ENCODE measurements around the gene C16orf46. TPM values are rescaled to one million over a fixed set of nuclear protein-coding genes. Genes with fewer than 3 reads are reported as not detected.

C16orf46 gene
- total RNA-seq, 1 donor from 2014 or later, result 0.35 TPM

DNA sequence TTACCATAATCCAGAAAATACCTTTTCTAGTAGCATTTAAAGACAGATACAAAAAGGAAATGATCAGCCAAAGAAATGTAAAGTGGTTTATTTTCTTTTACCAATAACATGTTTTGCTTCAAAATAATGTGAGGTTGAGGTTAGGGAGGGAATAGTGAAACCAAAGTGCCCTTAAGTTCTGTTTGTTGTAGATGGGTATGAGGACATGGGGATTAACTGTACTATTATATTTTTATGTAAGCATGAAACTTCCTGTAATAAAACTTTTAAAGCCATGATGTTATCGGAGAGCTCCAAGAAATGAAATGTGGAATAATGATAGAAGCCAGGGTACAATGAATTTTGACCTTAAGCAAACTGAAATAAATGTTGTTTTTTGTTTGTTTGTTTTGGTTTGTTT is 9.9 kb downstream of the C16orf46 start:
- Mint-ChIP-seq H3K4me3 (ENCODE audit: unreplicated experiment) (no peak overlapping the region), H3K27me3 (ENCODE audit: low read depth) (no peaks in the 10 kb centered on the region), H3K4me1 (ENCODE audit: low read depth) (no peaks in the 10 kb centered on the region), H3K36me3 (ENCODE audit: low read depth) (no peaks in the 10 kb centered on the region), H3K27ac (ENCODE audit: unreplicated experiment) (no peak overlapping the region), H3K9me3 (ENCODE audit: low read depth) (no peaks in the 10 kb centered on the region)
- no peak for DNase-seq (ENCODE audit: low spot score)
- TF ChIP-seq, protein P1, sequence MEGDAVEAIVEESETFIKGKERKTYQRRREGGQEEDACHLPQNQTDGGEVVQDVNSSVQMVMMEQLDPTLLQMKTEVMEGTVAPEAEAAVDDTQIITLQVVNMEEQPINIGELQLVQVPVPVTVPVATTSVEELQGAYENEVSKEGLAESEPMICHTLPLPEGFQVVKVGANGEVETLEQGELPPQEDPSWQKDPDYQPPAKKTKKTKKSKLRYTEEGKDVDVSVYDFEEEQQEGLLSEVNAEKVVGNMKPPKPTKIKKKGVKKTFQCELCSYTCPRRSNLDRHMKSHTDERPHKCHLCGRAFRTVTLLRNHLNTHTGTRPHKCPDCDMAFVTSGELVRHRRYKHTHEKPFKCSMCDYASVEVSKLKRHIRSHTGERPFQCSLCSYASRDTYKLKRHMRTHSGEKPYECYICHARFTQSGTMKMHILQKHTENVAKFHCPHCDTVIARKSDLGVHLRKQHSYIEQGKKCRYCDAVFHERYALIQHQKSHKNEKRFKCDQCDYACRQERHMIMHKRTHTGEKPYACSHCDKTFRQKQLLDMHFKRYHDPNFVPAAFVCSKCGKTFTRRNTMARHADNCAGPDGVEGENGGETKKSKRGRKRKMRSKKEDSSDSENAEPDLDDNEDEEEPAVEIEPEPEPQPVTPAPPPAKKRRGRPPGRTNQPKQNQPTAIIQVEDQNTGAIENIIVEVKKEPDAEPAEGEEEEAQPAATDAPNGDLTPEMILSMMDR (IDR thresholded peaks at IDR 0.05), result no peak

DNA sequence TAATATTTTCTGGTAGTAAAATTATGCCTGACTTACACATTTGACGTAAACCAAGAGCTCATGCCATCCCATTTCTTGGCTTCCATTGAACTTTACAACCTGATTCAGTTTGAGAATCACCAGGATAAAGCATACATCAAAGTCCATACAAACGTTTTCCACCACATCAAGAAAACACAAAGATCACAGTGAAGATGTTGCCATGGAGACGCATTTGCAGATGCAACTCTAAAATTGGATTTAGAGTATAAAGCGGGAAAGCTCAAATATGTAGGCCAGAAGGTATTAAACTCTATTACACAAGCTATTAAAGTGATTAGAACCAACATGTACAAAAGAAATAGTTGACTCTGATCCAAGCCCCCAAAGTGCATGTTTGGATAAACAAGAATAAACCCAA is 10.4 kb downstream of the C16orf46 start:
- TF ChIP-seq, protein P1 (IDR thresholded peaks at IDR 0.05), result no peak
- DNase-seq (ENCODE audit: low spot score), result no peak
- Mint-ChIP-seq H3K27me3 (ENCODE audit: low read depth) (no peaks in the 10 kb centered on the region), H3K4me1 (ENCODE audit: low read depth) (no peaks in the 10 kb centered on the region), H3K27ac (ENCODE audit: unreplicated experiment) (no peak overlapping the region), H3K36me3 (ENCODE audit: low read depth) (no peaks in the 10 kb centered on the region), H3K9me3 (ENCODE audit: low read depth) (no peaks in the 10 kb centered on the region), H3K4me3 (ENCODE audit: unreplicated experiment) (no peak overlapping the region)

DNA sequence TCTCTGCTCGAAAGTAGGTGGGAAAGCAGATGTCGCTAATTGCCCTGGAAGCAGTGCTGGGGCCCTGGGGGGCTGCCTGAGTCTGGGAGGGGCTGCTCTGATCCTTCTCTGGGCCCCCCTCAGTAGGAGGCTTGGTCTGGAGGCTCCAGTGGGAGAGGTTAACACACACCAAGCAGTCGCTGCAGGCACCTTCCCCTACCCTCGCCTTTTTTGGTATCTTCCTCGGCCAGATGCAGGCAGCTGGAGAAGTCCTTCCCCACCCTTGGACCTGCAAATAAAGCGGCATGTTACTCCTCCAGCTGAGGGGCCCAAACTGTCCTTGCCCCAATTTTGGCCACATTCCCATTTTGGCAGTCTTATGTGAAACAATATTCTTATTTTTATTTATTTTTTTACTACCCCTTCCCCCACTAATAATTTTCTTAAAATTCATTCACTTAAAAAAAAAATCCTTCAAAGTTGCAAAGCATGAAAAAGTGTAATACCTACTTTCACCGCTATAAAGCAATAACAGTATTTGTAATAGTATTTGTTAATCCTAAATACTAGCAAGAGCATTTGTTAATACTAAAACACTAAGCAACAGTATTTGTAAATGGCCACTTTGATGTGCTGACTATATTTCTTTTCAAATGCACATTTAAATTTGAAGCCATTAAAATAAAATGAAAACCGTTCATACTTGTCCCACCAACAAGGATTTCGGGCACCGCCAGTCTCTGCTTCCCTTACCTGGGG is 15.0 kb downstream of the C16orf46 start:
- Mint-ChIP-seq H3K4me1 (ENCODE audit: low read depth) (no peaks in the 10 kb centered on the region), H3K4me3 (ENCODE audit: unreplicated experiment) (no peak overlapping the region), H3K27me3 (ENCODE audit: low read depth) (no peaks in the 10 kb centered on the region), H3K9me3 (ENCODE audit: low read depth) (no peaks in the 10 kb centered on the region), H3K36me3 (ENCODE audit: low read depth) (peaks cover 2% of the 10 kb centered on the region), H3K27ac (ENCODE audit: unreplicated experiment) (no peak overlapping the region)
- no peak for DNase-seq (ENCODE audit: low spot score)
- TF ChIP-seq, protein P1 (IDR thresholded peaks at IDR 0.05), result no peak

DNA sequence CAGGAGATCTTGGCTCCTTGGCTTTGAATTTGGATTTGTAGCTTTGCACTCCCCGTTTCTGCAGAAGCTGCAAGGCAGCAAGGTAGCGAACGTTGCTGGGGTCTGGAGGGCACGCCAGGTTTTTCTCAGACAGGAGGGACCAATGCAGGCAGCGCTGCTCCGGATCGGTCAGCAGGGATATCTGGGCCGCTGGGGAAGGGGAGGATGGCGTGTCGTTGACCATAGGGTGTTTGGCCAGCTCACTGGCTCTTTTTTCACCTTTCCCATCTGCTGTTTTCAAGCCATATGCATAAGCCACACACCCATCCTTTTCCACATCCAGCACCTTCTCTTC is 15.8 kb downstream of the C16orf46 start:
- Mint-ChIP-seq H3K36me3 (ENCODE audit: low read depth) (peaks cover 2% of the 10 kb centered on the region), H3K9me3 (ENCODE audit: low read depth) (no peaks in the 10 kb centered on the region), H3K4me3 (ENCODE audit: unreplicated experiment) (no peak overlapping the region), H3K27me3 (ENCODE audit: low read depth) (no peaks in the 10 kb centered on the region), H3K27ac (ENCODE audit: unreplicated experiment) (no peak overlapping the region), H3K4me1 (ENCODE audit: low read depth) (no peaks in the 10 kb centered on the region)
- TF ChIP-seq, protein P1 (IDR thresholded peaks at IDR 0.05), result no peak
- no peak for DNase-seq (ENCODE audit: low spot score)

DNA sequence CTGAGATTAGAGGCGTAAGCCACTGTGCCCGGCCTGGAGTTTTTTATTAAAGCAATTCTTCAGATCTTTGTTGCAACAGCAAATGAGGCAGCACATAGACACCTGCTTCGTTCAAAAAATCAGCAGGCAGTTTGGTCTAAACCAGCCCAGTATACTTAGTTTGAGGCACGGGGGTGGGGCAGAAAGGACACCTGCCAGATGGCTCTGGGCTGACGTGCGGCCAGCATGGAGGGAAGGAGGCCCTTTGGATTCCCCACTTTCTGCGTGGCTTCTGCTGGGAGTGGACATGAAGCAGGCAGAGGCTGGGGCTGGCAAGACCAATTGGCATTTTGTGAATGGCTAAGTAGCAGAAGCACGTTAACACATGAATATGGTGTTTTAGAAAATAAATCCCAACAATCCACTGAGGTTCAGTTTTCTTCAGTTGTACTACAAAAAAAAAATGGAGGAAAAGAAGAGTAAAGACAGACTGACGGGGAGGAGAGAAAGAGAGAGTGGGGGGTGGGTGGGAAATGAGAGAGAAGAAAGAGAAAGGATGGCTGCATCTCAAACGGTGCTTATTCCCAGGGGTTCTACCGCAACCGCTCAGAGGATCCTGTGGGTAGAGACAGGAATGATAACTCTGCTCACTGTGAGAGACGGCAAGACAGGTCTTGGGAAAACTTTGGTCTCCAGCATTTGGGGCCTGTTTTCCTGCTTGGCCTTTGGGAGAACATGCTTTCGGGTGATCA is 16.3 kb downstream of the C16orf46 start:
- Mint-ChIP-seq H3K27ac (ENCODE audit: unreplicated experiment) (no peak overlapping the region), H3K27me3 (ENCODE audit: low read depth) (no peaks in the 10 kb centered on the region), H3K4me1 (ENCODE audit: low read depth) (no peaks in the 10 kb centered on the region), H3K9me3 (ENCODE audit: low read depth) (no peaks in the 10 kb centered on the region), H3K36me3 (ENCODE audit: low read depth) (peaks cover 2% of the 10 kb centered on the region), H3K4me3 (ENCODE audit: unreplicated experiment) (no peak overlapping the region)
- TF ChIP-seq, protein P1 (IDR thresholded peaks at IDR 0.05), result no peak
- DNase-seq (ENCODE audit: low spot score), result no peak
